Measurements from ENCODE around the gene MINDY4. TPM values are rescaled to one million over a fixed set of nuclear protein-coding genes. Genes with fewer than 3 reads are reported as not detected.
"Not testable (repeated sequence)": the region's sequence is repeated elsewhere in the genome, so short reads cannot be mapped to it uniquely, and the experiment has no call there.

MINDY4 gene
- total RNA-seq, 1 donor from 2014 or later = 14.3 TPM

DNA sequence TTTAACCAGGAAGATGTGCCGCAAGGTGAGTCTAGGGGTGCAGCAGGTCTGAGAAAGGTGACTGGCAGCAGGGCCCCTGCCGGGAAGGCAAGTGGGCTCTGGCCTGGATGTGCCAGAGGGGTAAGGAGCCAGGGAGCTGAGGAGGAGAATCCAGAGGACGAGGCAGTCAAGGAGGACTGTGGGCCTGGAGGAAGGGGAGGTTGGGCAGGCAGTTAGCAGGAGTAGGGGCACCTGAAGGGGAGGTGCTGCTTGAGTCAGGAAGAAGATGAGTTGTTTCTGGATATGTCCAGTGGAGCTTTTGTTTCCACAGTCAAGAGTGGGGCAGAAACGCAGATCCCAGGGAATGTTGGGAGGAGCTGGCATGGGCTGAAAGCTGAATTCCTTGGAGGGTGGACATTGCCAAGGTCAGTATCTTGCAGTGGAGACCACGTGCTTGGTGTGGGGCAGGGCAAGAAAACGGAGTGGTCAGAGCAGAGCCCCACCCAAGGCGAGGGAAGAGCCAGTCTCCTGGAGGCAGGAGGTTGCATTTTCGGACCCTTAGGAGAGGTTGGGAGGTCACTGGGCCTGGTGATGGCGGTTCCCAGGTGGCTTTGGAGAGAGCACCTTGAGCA lies 34.0 kb downstream of the MINDY4 start:
- no peak for DNase-seq (ENCODE audit: low spot score, unreplicated experiment)
- TF ChIP-seq, protein P1, sequence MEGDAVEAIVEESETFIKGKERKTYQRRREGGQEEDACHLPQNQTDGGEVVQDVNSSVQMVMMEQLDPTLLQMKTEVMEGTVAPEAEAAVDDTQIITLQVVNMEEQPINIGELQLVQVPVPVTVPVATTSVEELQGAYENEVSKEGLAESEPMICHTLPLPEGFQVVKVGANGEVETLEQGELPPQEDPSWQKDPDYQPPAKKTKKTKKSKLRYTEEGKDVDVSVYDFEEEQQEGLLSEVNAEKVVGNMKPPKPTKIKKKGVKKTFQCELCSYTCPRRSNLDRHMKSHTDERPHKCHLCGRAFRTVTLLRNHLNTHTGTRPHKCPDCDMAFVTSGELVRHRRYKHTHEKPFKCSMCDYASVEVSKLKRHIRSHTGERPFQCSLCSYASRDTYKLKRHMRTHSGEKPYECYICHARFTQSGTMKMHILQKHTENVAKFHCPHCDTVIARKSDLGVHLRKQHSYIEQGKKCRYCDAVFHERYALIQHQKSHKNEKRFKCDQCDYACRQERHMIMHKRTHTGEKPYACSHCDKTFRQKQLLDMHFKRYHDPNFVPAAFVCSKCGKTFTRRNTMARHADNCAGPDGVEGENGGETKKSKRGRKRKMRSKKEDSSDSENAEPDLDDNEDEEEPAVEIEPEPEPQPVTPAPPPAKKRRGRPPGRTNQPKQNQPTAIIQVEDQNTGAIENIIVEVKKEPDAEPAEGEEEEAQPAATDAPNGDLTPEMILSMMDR (IDR thresholded peaks at IDR 0.05; ENCODE audit: unreplicated experiment) = no peak
- Mint-ChIP-seq H3K9me3 (ENCODE audit: low read depth) (peaks cover 12% of the 10 kb centered on the region), H3K36me3 (ENCODE audit: insufficient read depth) (peaks cover 23% of the 10 kb centered on the region), H3K4me1 (ENCODE audit: low read depth) (no peaks in the 10 kb centered on the region), H3K27ac (peak overlapping the region; percentile 46), H3K4me3 (ENCODE audit: low read depth) (no peak overlapping the region), H3K27me3 (no peaks in the 10 kb centered on the region)

DNA sequence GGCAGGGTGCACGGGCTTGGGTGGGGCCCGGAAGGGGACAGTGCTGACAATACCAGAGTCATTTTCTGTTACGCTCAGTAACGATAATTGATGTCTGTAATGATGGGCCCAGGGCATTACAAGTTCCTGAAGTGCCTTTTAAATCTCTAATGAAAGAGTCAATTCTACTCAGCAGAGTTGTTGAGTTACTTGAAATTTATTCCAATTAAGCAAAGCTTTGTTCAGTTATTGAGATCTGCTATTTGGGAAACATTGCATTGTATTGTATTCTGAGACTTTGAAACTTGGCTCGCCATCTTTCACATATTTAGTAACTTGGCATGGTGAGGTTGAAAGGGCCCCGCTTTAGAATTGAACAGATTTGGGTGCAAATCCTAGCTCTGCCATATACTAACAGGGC lies 34.7 kb downstream of the MINDY4 start:
- Mint-ChIP-seq H3K36me3 (ENCODE audit: insufficient read depth) (peaks cover 23% of the 10 kb centered on the region), H3K27ac (no peak overlapping the region), H3K27me3 (no peaks in the 10 kb centered on the region), H3K4me1 (ENCODE audit: low read depth) (no peaks in the 10 kb centered on the region), H3K4me3 (ENCODE audit: low read depth) (no peak overlapping the region), H3K9me3 (ENCODE audit: low read depth) (peaks cover 12% of the 10 kb centered on the region)
- TF ChIP-seq, protein P1 (IDR thresholded peaks at IDR 0.05; ENCODE audit: unreplicated experiment) = no peak
- DNase-seq (ENCODE audit: low spot score, unreplicated experiment) = no peak

- H3K27ac Mint-ChIP-seq; H3K4me1 Mint-ChIP-seq (ENCODE audit: low read depth); H3K4me3 Mint-ChIP-seq (ENCODE audit: low read depth); H3K27me3 Mint-ChIP-seq; DNase-seq (ENCODE audit: low spot score, unreplicated experiment): not testable (repeated sequence)
- Mint-ChIP-seq H3K36me3 (ENCODE audit: insufficient read depth) (peaks cover 27% of the 10 kb centered on the region), H3K9me3 (ENCODE audit: low read depth) (peaks cover 12% of the 10 kb centered on the region)
Measured at GRCh38 chr7:30807477-30807876, 36.3 kb downstream of the MINDY4 start.

DNA sequence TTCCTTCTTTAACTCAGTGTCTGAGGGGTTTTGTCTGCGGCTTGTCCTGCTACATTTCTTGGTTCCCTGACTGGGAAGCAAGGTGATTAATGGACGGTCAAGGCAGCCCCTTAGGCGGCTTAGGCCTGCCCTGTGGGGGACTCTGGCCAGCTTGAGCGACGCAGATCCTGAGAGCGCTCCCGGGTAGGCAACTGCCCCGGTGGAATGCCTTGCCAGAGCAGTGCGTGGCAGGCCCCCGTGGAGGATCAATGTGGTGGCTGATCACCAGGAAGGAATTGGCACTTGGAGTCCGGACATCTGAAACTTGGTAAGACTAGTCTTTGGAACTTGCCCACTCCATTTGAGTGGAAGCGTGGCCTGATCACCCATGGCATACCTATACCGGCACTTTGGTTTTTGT lies 36.7 kb downstream of the MINDY4 start:
- not testable (repeated sequence) for H3K27me3 Mint-ChIP-seq, H3K27ac Mint-ChIP-seq

GRCh38 chr7:30810986-30811385 lies 39.8 kb downstream of the MINDY4 start:
- H3K4me3 Mint-ChIP-seq (ENCODE audit: low read depth) = no peak overlapping the region
- H3K4me1 Mint-ChIP-seq (ENCODE audit: low read depth) = no peaks in the 10 kb centered on the region
- peaks cover 21% of the 10 kb centered on the region for H3K36me3 Mint-ChIP-seq (ENCODE audit: insufficient read depth)
- no peaks in the 10 kb centered on the region for H3K27me3 Mint-ChIP-seq
- no peak for DNase-seq (ENCODE audit: low spot score, unreplicated experiment)
- TF ChIP-seq, protein P1 (IDR thresholded peaks at IDR 0.05; ENCODE audit: unreplicated experiment) = no peak
- H3K27ac Mint-ChIP-seq = no peak overlapping the region
- peaks cover 12% of the 10 kb centered on the region for H3K9me3 Mint-ChIP-seq (ENCODE audit: low read depth)

More for the DNA sequence above, 36.7 kb downstream of the MINDY4 start:
- not testable (repeated sequence) for H3K4me1 Mint-ChIP-seq (ENCODE audit: low read depth); H3K4me3 Mint-ChIP-seq (ENCODE audit: low read depth); DNase-seq (ENCODE audit: low spot score, unreplicated experiment)
- peaks cover 12% of the 10 kb centered on the region for H3K9me3 Mint-ChIP-seq (ENCODE audit: low read depth)
- H3K36me3 Mint-ChIP-seq (ENCODE audit: insufficient read depth) = peaks cover 25% of the 10 kb centered on the region

DNA sequence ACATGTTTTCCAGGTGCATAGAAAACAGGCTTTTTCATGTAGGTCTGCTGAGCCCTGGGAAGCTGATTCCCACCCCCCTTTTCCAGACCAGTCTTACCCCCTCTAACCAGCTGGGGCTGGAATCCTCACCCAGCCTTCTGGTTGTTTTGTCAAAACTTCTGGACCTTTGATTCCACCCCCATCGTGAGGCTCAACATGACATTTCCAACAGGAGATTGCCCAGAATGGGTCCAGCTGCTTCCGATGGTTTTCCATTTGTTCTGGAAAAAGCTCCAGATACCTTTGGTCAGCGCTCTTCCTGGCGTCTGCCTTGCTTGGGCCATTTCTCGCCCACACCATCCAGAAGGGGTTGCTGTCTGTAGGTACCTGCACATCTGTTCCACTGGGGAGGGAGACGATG lies 41.5 kb downstream of the MINDY4 start:
- no peaks in the 10 kb centered on the region for H3K27me3 Mint-ChIP-seq
- TF ChIP-seq, protein P1 (IDR thresholded peaks at IDR 0.05; ENCODE audit: unreplicated experiment) = no peak
- DNase-seq (ENCODE audit: low spot score, unreplicated experiment) = no peak
- H3K27ac Mint-ChIP-seq = no peak overlapping the region
- H3K9me3 Mint-ChIP-seq (ENCODE audit: low read depth) = peaks cover 8% of the 10 kb centered on the region
- peaks cover 14% of the 10 kb centered on the region for H3K36me3 Mint-ChIP-seq (ENCODE audit: insufficient read depth)
- no peak overlapping the region for H3K4me3 Mint-ChIP-seq (ENCODE audit: low read depth)
- no peaks in the 10 kb centered on the region for H3K4me1 Mint-ChIP-seq (ENCODE audit: low read depth)

Data from progenitor cell of endocrine pancreas (in vitro differentiated cells).